ENCODE results near the gene REXO5. TPM values are rescaled to one million over a fixed set of nuclear protein-coding genes. Genes with fewer than 3 reads are reported as not detected.

Gene REXO5
- total RNA-seq, 2 experiments from 2014 or later = 24.3 to 25.7 TPM

DNA sequence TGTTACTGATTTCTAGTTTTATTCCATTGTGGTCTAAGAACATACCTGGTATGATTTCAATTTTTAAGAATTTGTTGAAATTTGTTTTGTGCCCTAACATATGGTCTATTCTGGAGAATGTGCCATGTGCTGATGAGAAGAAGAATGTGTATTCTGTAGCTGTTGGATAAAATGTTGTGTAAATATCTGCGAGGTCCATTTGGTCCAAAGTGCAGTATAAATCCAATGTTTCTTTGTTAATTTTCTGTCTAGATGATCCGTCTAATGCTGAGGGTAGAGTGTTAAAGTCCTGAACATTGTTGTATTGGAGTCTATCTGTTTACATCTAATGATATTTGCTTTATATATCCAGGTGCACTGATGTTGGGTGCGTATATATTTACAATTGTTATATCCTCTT, 32.6 kb upstream of the REXO5 start:
- ChIA-PET POLR2A (no interaction called here), CTCF (interaction anchor here (0.8 to 2.4 kb wide), 5 partner anchors 9 to 307 kb away, joined by 3 to 11 read pairs (median 5); partner anchors contain the start of genes ERI2 and REXO5)
- no peak for DNase-seq
- Mint-ChIP-seq H3K36me3 (peaks cover 5% of the 10 kb centered on the region), H3K27ac (no peak overlapping the region), H3K4me3 (no peak overlapping the region), H3K4me1 (ENCODE audit: low read depth) (no peaks in the 10 kb centered on the region), H3K9me3 (no peaks in the 10 kb centered on the region), H3K27me3 (no peaks in the 10 kb centered on the region)
- intact Hi-C loops (cut with micrococcal nuclease) = loop anchor here (1.0 to 10.0 kb wide), 2 partner anchors 171 to 310 kb away; no protein-coding TSS in a partner anchor

DNA sequence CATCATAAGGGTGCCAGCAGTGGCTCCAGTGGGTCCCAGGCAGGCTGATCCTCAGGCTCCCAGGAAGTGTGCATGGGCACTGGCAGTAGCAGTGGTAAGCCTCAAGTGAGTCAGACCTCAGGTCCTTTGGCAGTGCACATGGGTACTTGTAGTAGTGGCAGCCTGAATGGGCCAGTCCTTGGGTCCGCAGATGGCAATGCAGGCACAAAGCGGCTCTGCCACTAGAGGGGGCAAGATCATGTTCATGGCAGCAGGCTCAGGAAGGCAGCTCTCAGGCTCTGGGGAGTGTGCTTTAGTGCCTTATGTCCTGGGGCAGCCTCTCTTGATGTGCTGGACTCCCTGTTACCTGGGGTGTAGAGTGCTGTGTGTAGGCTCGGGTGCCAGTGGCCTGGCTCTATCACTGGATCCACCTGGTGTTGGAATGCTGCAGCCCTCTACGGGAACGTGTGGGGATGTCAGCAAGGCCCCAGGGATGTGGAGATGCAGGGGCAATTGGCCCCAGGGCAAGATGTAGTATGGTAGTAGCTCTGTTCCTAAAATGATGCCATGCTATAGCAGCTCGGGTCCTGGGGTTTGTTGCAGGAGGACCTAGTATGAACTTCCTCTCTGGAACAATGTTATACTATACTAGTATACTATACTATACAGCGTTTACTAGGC, 31.5 kb upstream of the REXO5 start:
- POLR2A ChIA-PET = no interaction called here
- Mint-ChIP-seq H3K4me3 (no peak overlapping the region), H3K9me3 (no peaks in the 10 kb centered on the region), H3K36me3 (peaks cover 8% of the 10 kb centered on the region), H3K27ac (no peak overlapping the region), H3K4me1 (ENCODE audit: low read depth) (no peaks in the 10 kb centered on the region), H3K27me3 (no peaks in the 10 kb centered on the region)
- intact Hi-C loops (cut with micrococcal nuclease) = loop anchor here (1.0 to 10.0 kb wide), 2 partner anchors 170 to 308 kb away; no protein-coding TSS in a partner anchor
- DNase-seq = peak; percentile 77
- CTCF ChIA-PET = interaction anchor here (0.7 to 2.4 kb wide), 11 partner anchors 9 to 310 kb away, joined by 3 to 11 read pairs (median 4); partner anchors contain the start of genes ERI2 and REXO5

GRCh38 chr16:20781697-20782096, 24.6 kb upstream of the REXO5 start:
- no peaks in the 10 kb centered on the region for H3K4me1 Mint-ChIP-seq (ENCODE audit: low read depth)
- POLR2A ChIA-PET = no interaction called here

GRCh38 chr16:20782470-20782869, 23.9 kb upstream of the REXO5 start:
- H3K4me1 Mint-ChIP-seq (ENCODE audit: low read depth) = no peaks in the 10 kb centered on the region
- intact Hi-C loops (cut with micrococcal nuclease) = no loop called here
- no peaks in the 10 kb centered on the region for H3K27me3 Mint-ChIP-seq
- peaks cover 9% of the 10 kb centered on the region for H3K36me3 Mint-ChIP-seq
- CTCF ChIA-PET = no interaction called here
- POLR2A ChIA-PET = no interaction called here
- H3K27ac Mint-ChIP-seq = no peak overlapping the region
- H3K9me3 Mint-ChIP-seq = no peaks in the 10 kb centered on the region
- DNase-seq = no peak
- no peak overlapping the region for H3K4me3 Mint-ChIP-seq

More at GRCh38 chr16:20781697-20782096, 24.6 kb upstream of the REXO5 start:
- CTCF ChIA-PET = no interaction called here
- Mint-ChIP-seq H3K27me3 (no peaks in the 10 kb centered on the region), H3K36me3 (peaks cover 10% of the 10 kb centered on the region), H3K4me3 (no peak overlapping the region), H3K27ac (no peak overlapping the region), H3K9me3 (no peaks in the 10 kb centered on the region)
- intact Hi-C loops (cut with micrococcal nuclease) = no loop called here
- no peak for DNase-seq

DNA sequence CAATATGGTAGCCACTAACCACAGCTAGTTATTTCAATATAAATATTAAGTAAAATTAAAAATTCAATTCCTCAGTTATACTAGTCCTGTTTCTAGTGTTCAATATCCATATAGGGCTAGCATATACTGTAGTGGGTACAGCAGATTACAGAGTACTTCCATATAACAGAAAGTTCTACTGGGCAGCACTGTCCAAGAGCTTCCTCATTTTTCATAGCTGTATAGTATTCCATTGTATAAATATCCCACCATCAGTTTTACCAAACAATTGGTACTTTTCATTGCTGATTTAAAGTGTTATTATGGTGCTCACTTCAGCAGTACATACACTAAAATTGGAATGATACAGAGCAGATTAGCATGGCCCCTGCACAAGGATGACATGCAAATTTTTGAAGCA, 22.1 kb upstream of the REXO5 start:
- H3K4me1 Mint-ChIP-seq (ENCODE audit: low read depth) = no peaks in the 10 kb centered on the region
- H3K27ac Mint-ChIP-seq = no peak overlapping the region
- DNase-seq = no peak
- intact Hi-C loops (cut with micrococcal nuclease) = no loop called here
- POLR2A ChIA-PET = no interaction called here
- H3K4me3 Mint-ChIP-seq = no peak overlapping the region
- peaks cover 7% of the 10 kb centered on the region for H3K36me3 Mint-ChIP-seq
- H3K9me3 Mint-ChIP-seq = no peaks in the 10 kb centered on the region
- CTCF ChIA-PET = interaction anchor here (1.3 kb wide), 1 partner anchor 9 kb away, joined by 3 read pairs; no protein-coding TSS in a partner anchor
- H3K27me3 Mint-ChIP-seq = no peaks in the 10 kb centered on the region

GRCh38 chr16:20789130-20789529, 17.2 kb upstream of the REXO5 start:
- intact Hi-C loops (cut with micrococcal nuclease) = no loop called here
- Mint-ChIP-seq H3K9me3 (no peaks in the 10 kb centered on the region), H3K4me3 (no peak overlapping the region), H3K36me3 (no peaks in the 10 kb centered on the region), H3K27ac (no peak overlapping the region), H3K27me3 (no peaks in the 10 kb centered on the region), H3K4me1 (ENCODE audit: low read depth) (no peaks in the 10 kb centered on the region)
- ChIA-PET POLR2A (no interaction called here), CTCF (interaction anchor here (1.0 kb wide), 1 partner anchor 14 kb away, joined by 3 read pairs; no protein-coding TSS in a partner anchor)
- no peak for DNase-seq

- Mint-ChIP-seq H3K36me3 (peaks cover 2% of the 10 kb centered on the region), H3K4me3 (no peak overlapping the region), H3K4me1 (ENCODE audit: low read depth) (no peaks in the 10 kb centered on the region), H3K9me3 (no peaks in the 10 kb centered on the region), H3K27ac (no peak overlapping the region), H3K27me3 (no peaks in the 10 kb centered on the region)
- ChIA-PET CTCF (interaction anchor here (0.7 to 1.1 kb wide), 2 partner anchors 17 to 26 kb away, joined by 3 to 5 read pairs; no protein-coding TSS in a partner anchor), POLR2A (no interaction called here)
- intact Hi-C loops (cut with micrococcal nuclease) = no loop called here
- DNase-seq = no peak
Observed at GRCh38 chr16:20791923-20792612, 14.3 kb upstream of the REXO5 start.

DNA sequence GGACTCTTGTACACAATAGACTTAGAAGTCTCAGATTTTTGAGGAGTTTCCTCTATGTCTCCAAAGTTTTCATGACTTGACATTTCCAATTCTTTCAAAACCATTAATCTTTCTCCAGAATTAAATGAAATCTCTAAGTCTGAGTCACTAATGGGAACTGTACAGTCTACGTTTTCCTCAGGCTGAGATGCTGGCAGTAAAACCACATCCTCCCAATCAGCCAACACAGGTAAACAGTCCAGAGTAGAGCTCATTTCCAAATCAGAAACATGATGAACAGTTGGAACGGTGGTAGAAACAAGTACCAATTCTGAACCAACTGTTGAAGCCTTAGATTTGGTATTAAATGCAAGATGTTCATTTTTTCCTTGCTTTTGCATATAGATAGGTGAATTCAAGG, 8.0 kb upstream of the REXO5 start:
- peaks cover 17% of the 10 kb centered on the region for H3K4me1 Mint-ChIP-seq (ENCODE audit: low read depth)
- peak overlapping the region; percentile 38 for H3K27ac Mint-ChIP-seq
- POLR2A ChIA-PET = no interaction called here
- peaks cover 13% of the 10 kb centered on the region for H3K36me3 Mint-ChIP-seq
- CTCF ChIA-PET = no interaction called here
- no peaks in the 10 kb centered on the region for H3K9me3 Mint-ChIP-seq
- no peak overlapping the region for H3K4me3 Mint-ChIP-seq
- intact Hi-C loops (cut with micrococcal nuclease) = no loop called here
- DNase-seq = no peak
- no peaks in the 10 kb centered on the region for H3K27me3 Mint-ChIP-seq

DNA sequence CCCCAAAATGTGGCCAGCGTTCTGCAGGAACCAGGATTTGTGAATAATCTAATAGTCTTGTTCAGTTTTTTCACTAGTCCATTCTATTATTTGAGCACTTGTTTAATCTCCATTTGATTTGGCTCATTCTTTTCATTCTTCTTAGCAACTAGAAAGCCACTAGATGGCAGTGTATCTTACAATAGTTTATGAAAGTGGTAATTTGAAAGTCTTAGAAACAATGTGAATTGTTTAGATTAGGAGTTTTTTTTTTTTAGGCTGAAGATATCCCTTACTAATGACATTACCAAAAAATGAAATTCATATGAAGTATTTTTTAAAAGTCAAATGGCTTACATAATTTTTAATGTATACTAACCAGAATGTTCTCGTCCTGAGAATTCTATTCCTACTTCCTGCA, 6.7 kb upstream of the REXO5 start:
- ChIA-PET CTCF (no interaction called here), POLR2A (no interaction called here)
- no peak overlapping the region for H3K4me3 Mint-ChIP-seq
- H3K36me3 Mint-ChIP-seq = peaks cover 13% of the 10 kb centered on the region
- H3K27ac Mint-ChIP-seq = no peak overlapping the region
- H3K4me1 Mint-ChIP-seq (ENCODE audit: low read depth) = peaks cover 17% of the 10 kb centered on the region
- DNase-seq = no peak
- no peaks in the 10 kb centered on the region for H3K27me3 Mint-ChIP-seq
- H3K9me3 Mint-ChIP-seq = no peaks in the 10 kb centered on the region
- intact Hi-C loops (cut with micrococcal nuclease) = no loop called here

GRCh38 chr16:20801278-20801677, 5.0 kb upstream of the REXO5 start:
- CTCF ChIA-PET = no interaction called here

DNA sequence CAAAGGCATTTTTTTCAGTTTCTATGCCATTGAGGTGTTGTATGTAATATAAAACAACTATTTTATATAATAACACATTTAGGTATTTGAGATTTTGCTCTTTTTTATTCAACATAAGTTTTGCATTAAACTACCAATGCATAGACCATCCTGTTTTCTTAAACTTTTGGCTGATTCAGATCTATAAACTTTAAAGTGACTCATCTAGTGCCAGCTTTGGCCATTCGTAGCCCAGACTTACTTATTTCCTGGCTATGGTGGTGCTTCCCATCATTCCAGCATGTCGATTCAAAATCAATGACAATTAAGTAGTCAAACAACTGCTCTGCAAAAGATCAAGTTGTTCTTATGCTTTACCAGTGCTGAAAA, 3.2 kb upstream of the REXO5 start:
- Mint-ChIP-seq H3K27ac (no peak overlapping the region), H3K36me3 (peaks cover 13% of the 10 kb centered on the region), H3K4me1 (ENCODE audit: low read depth) (peaks cover 20% of the 10 kb centered on the region), H3K9me3 (no peaks in the 10 kb centered on the region), H3K27me3 (no peaks in the 10 kb centered on the region), H3K4me3 (no peak overlapping the region)
- DNase-seq = no peak
- ChIA-PET POLR2A (no interaction called here), CTCF (interaction anchor here (1.2 kb wide), 1 partner anchor 48 kb away, joined by 4 read pairs; no protein-coding TSS in a partner anchor)
- intact Hi-C loops (cut with micrococcal nuclease) = loop anchor here (5.0 to 10.0 kb wide), 2 partner anchors 102 to 144 kb away; partner anchors contain the start of genes DCUN1D3 and LYRM1

More at GRCh38 chr16:20801278-20801677, 5.0 kb upstream of the REXO5 start:
- Mint-ChIP-seq H3K9me3 (no peaks in the 10 kb centered on the region), H3K27ac (no peak overlapping the region), H3K4me1 (ENCODE audit: low read depth) (peaks cover 21% of the 10 kb centered on the region), H3K27me3 (no peaks in the 10 kb centered on the region), H3K36me3 (peaks cover 13% of the 10 kb centered on the region), H3K4me3 (no peak overlapping the region)
- POLR2A ChIA-PET = no interaction called here
- DNase-seq = no peak
- intact Hi-C loops (cut with micrococcal nuclease) = loop anchor here (5.0 to 10.0 kb wide), 2 partner anchors 104 to 146 kb away; partner anchors contain the start of genes DCUN1D3 and LYRM1

GRCh38 chr16:20803561-20804214, 2.6 kb upstream of the REXO5 start:
- intact Hi-C loops (cut with micrococcal nuclease) = loop anchor here (5.0 to 10.0 kb wide), 2 partner anchors 101 to 144 kb away; partner anchors contain the start of genes DCUN1D3 and LYRM1
- no peak for DNase-seq
- ChIA-PET POLR2A (no interaction called here), CTCF (interaction anchor here (1.2 kb wide), 1 partner anchor 47 kb away, joined by 4 read pairs; no protein-coding TSS in a partner anchor)
- H3K4me3 Mint-ChIP-seq = no peak overlapping the region
- H3K27me3 Mint-ChIP-seq = no peaks in the 10 kb centered on the region
- peaks cover 15% of the 10 kb centered on the region for H3K4me1 Mint-ChIP-seq (ENCODE audit: low read depth)
- peaks cover 15% of the 10 kb centered on the region for H3K36me3 Mint-ChIP-seq
- no peak overlapping the region for H3K27ac Mint-ChIP-seq
- H3K9me3 Mint-ChIP-seq = no peaks in the 10 kb centered on the region
